Renal cortical epithelial cell (primary cell): Measurements from ENCODE around the gene C14orf132. TPM values are rescaled to one million over a fixed set of nuclear protein-coding genes. Genes with fewer than 3 reads are reported as not detected.
A peak's percentile ranks its signal among the peaks of the same experiment; 100 is the strongest.

ENCODE experiments used
- DNase-seq: peaks from one replicate; pipeline ENCODE4 v3.0.0-alpha.2; 2011; ENCODE audit warnings: low read depth
- total RNA-seq: library from RNA; depleted of rRNA; stranded (reverse); fragments of >200 nt; gene quantifications from 2 replicates; pipeline ENCODE4 v1.2.3, GENCODE V29; 2014

Gene C14orf132
- total RNA-seq, 1 donor from 2014 or later: 22.5 TPM

- DNase-seq: peak; percentile 57
Observed at GRCh38 chr14:96098309-96098998, 59.3 kb downstream of the C14orf132 start.

- DNase-seq: no peak
Observed at GRCh38 chr14:96098999-96099335, 59.8 kb downstream of the C14orf132 start.

GRCh38 chr14:96100161-96101064 lies 61.3 kb downstream of the C14orf132 start:
- peak; percentile 70 for DNase-seq

GRCh38 chr14:96102081-96102856 lies 63.1 kb downstream of the C14orf132 start:
- DNase-seq: no peak

GRCh38 chr14:96103075-96103474 lies 63.9 kb downstream of the C14orf132 start:
- no peak for DNase-seq

- DNase-seq: no peak
Observed at GRCh38 chr14:96103560-96104460, 64.6 kb downstream of the C14orf132 start.

GRCh38 chr14:96104469-96105057 lies 65.4 kb downstream of the C14orf132 start:
- DNase-seq: peak; percentile 95

- no peak for DNase-seq
Observed at GRCh38 chr14:96105089-96105925, 66.1 kb downstream of the C14orf132 start.

GRCh38 chr14:96105926-96106441 lies 66.8 kb downstream of the C14orf132 start:
- DNase-seq: peak; percentile 38

- no peak for DNase-seq
Observed at GRCh38 chr14:96106891-96107290, 67.7 kb downstream of the C14orf132 start.

GRCh38 chr14:96108061-96108795 lies 69.1 kb downstream of the C14orf132 start:
- no peak for DNase-seq

- DNase-seq: no peak
Observed at GRCh38 chr14:96108911-96109310, 69.7 kb downstream of the C14orf132 start.

- DNase-seq: no peak
Observed at GRCh38 chr14:96109596-96110355, 70.6 kb downstream of the C14orf132 start.

- DNase-seq: no peak
Observed at GRCh38 chr14:96112032-96112431, 72.9 kb downstream of the C14orf132 start.

- DNase-seq: no peak
Observed at GRCh38 chr14:96114002-96114401, 74.8 kb downstream of the C14orf132 start.

- DNase-seq: no peak
Observed at GRCh38 chr14:96117101-96117897, 78.1 kb downstream of the C14orf132 start.

GRCh38 chr14:96117960-96118359 lies 78.8 kb downstream of the C14orf132 start:
- no peak for DNase-seq
